Uterus (tissue), 4 donors: Measurements from ENCODE around the gene LOXL3. TPM values are rescaled to one million over a fixed set of nuclear protein-coding genes. Genes with fewer than 3 reads are reported as not detected.

Experiments
- DNase-seq, 2 donors: peaks; one replicate each; pipeline ENCODE4 v3.0.0-alpha.2; 2019 to 2020
- H3K27ac ChIP-seq, 2 donors: fragments of 200-600 bp; sonication (generic); 1 replicate in 1 of 2; 2 replicates in 1 of 2; pipeline ENCODE4 v1.5.1; 2016 to 2018
- H3K27me3 ChIP-seq, 2 donors: fragments of 200-600 bp; sonication (generic); one replicate each; pipeline ENCODE4 v1.5.1; 2018 to 2019; ENCODE audit warnings: control low read depth in 1 of 2
- H3K36me3 ChIP-seq, 2 donors: fragments of 200-600 bp; sonication (generic); one replicate each; pipeline ENCODE4 v1.5.1; 2019; ENCODE audit warnings: control low read depth in 1 of 2
- H3K4me1 ChIP-seq, 2 donors: fragments of 200-600 bp; sonication (generic); one replicate each; pipeline ENCODE4 v1.5.1; 2018 to 2019; ENCODE audit warnings: control low read depth in 1 of 2
- H3K4me3 ChIP-seq, 2 donors: fragments of 200-600 bp; sonication (generic); 1 replicate in 1 of 2; 2 replicates in 1 of 2; pipeline ENCODE4 v1.5.1; 2018 to 2019; ENCODE audit warnings: mild to moderate bottlenecking in 1 of 2
- H3K9me3 ChIP-seq, 2 donors: fragments of 200-600 bp; sonication (generic); one replicate each; pipeline ENCODE4 v1.5.1; 2019; ENCODE audit warnings: control low read depth in 1 of 2
- CTCF ChIP-seq, 4 experiments: fragments of 200-600 bp in 2 of 4; fragments of 450-650 bp in 2 of 4; sonication (generic) in 2 of 4; IDR thresholded peaks; one replicate each; pipeline ENCODE4 v1.5.1; 2016 to 2019; ENCODE audit warnings: antibody characterized with exemption in 4 of 4, mild to moderate bottlenecking in 2 of 4, moderate library complexity in 1 of 4
- POLR2A ChIP-seq, 2 donors: fragments of 450-650 bp; IDR thresholded peaks; one replicate each; pipeline ENCODE4 v1.6.1; 2016; ENCODE audit warnings: antibody characterized with exemption in 2 of 2, mild to moderate bottlenecking in 1 of 2, moderate library complexity in 1 of 2
- intact Hi-C: fragments of 100-400 bp; cut with DNase I; formaldehyde crosslinking; loops from one replicate; pipeline ENCODE4 v1.15.1; 2023; ENCODE audit warnings: low total_unique reads
- total RNA-seq, 4 donors: library from RNA; depleted of rRNA in 3 of 4; stranded (reverse); fragments of >200 nt in 3 of 4; gene quantifications; one replicate each; pipeline versions ENCODE4 v1.1.0 to v1.2.4, GENCODE V29; 2014 to 2023
- donor health status: DM: yes; HTN: yes; CAD: no.

LOXL3 gene
- 10 to 100 TPM in 3 of 4 donors, 1 to 10 TPM in 1; 9.5 to 26.5 (median 17.5) TPM for total RNA-seq

DNA sequence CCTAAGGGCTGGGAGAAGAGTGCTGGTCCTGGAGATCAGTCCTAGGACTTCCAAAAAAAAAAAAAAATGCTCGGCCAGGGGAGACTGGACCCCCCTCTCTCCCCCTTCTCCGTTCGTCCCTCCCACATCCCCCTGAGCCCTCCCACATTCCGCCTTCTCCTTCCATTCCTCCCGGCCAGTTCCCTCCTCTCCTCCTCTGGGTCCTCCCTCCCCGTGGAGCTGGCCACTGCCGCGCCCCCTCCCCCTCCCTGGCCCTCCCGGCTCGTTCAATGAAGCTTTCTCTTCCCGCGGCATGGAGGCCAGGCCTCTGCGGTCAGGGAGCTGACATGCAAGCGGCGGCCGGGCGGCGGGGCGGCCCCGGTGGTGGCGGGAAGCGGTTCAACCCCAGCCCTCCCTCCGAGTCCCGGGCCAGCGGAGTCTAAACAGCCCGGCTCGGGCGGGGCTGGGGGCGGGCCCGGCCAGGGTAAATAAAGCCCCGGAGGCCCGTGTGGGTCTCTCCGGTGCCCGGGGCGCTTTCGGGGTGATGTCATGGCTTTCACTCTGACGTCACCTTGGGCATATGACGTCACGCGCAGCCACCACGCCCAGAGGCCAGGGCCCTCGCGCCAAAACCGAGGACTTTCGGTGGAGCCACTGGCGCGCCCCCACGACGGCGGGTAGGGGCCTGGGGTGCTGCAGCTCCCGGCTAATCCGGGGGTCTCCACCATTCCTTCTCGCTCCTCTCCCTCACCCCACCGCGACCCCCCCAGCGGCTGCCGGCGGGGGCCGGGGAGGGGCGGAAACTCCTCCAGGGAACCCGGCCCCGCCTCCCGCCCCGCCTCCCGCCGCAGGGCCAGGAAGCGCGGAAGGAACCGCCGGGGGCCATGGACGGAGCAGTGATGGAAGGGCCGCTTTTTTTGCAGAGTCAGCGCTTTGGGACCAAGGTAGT lies at the start of gene LOXL3, which contains the start of gene DOK1:
TSS of gene LOXL3 (minus strand) at position 51 of the 928 bp plus-strand sequence. CDS start 1,308 bp downstream, outside the sequence.
TSS of gene DOK1 (plus strand) at position 829 of the 928 bp plus-strand sequence. CDS start at position 864, 35 bp downstream.
- H3K4me1 ChIP-seq: peaks cover 0 to 12% of the 10 kb centered on the region in 2 donors
- TF ChIP-seq POLR2A (IDR thresholded peaks at IDR 0.05) (peak in 1 of 2 donors; percentile 20), CTCF (IDR thresholded peaks at IDR 0.05) (peak in 1 of 4 experiments; percentile 23)
- no peaks in the 10 kb centered on the region for H3K27me3 ChIP-seq
- peak; percentile 87 to 89 for DNase-seq
- no peaks in the 10 kb centered on the region for H3K9me3 ChIP-seq
- peak within 1 kb of the TSS; percentile 59 to 81 for H3K4me3 ChIP-seq
- H3K36me3 ChIP-seq: no peaks in the 10 kb centered on the region
- peak within 1 kb of the TSS; percentile 84 to 88 for H3K27ac ChIP-seq
- intact Hi-C loops: no loop called here

- no peak overlapping the region for H3K4me3 ChIP-seq
- H3K27ac ChIP-seq: no peak overlapping the region
- no peak for DNase-seq
- H3K36me3 ChIP-seq: no peaks in the 10 kb centered on the region
- no peak for TF ChIP-seq CTCF (IDR thresholded peaks at IDR 0.05)
- TF ChIP-seq POLR2A (IDR thresholded peaks at IDR 0.05): no peak
- no peaks in the 10 kb centered on the region for H3K9me3 ChIP-seq
- H3K27me3 ChIP-seq: no peaks in the 10 kb centered on the region
- H3K4me1 ChIP-seq: no peaks in the 10 kb centered on the region
- intact Hi-C loops: no loop called here
Measured at GRCh38 chr2:74602586-74603281, 49.0 kb upstream of the LOXL3 start.

- H3K36me3 ChIP-seq: no peaks in the 10 kb centered on the region
- TF ChIP-seq POLR2A (IDR thresholded peaks at IDR 0.05): no peak
- H3K27me3 ChIP-seq: no peaks in the 10 kb centered on the region
- H3K9me3 ChIP-seq: no peaks in the 10 kb centered on the region
- no peak overlapping the region for H3K27ac ChIP-seq
- H3K4me1 ChIP-seq: no peaks in the 10 kb centered on the region
- DNase-seq: no peak
- no peak overlapping the region for H3K4me3 ChIP-seq
- intact Hi-C loops: no loop called here
Measured at GRCh38 chr2:74599676-74600075, 45.9 kb upstream of the LOXL3 start.

- Histone ChIP-seq H3K27ac (no peak overlapping the region), H3K4me1 (no peaks in the 10 kb centered on the region), H3K4me3 (no peak overlapping the region), H3K27me3 (peaks cover 0 to 7% of the 10 kb centered on the region in 2 donors), H3K9me3 (no peaks in the 10 kb centered on the region), H3K36me3 (no peaks in the 10 kb centered on the region)
- no peak for DNase-seq
- TF ChIP-seq POLR2A (IDR thresholded peaks at IDR 0.05) (no peak), CTCF (IDR thresholded peaks at IDR 0.05) (no peak)
- intact Hi-C loops: no loop called here
Measured at GRCh38 chr2:74597410-74597809, 43.7 kb upstream of the LOXL3 start.

DNA sequence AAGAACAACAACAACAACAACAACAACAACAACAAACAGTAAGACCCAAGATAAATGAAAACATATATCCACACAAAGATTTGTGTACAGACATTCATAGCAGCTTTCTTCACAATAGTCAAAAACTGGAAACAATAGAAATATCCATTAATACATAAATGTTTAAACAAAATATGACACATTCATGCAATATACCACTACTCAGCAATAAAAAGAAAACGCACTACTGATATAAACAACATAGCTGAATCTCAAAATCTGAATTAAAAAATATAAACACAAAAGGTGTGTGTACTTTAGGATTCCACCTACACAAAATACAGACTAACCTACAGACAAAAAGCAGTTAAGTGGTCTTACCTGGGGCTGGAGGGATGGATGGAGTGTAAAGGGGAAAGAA lies 42.8 kb upstream of the LOXL3 start:
- Histone ChIP-seq H3K4me3 (no peak overlapping the region), H3K4me1 (no peaks in the 10 kb centered on the region), H3K27me3 (peaks cover 0 to 7% of the 10 kb centered on the region in 2 donors), H3K9me3 (no peaks in the 10 kb centered on the region), H3K36me3 (no peaks in the 10 kb centered on the region), H3K27ac (no peak overlapping the region)
- TF ChIP-seq POLR2A (IDR thresholded peaks at IDR 0.05) (no peak), CTCF (IDR thresholded peaks at IDR 0.05) (no peak)
- intact Hi-C loops: no loop called here
- DNase-seq: no peak
